ENCODE measurements around the gene GATAD2B.
"Not testable (repeated sequence)": the region's sequence is repeated elsewhere in the genome, so short reads cannot be mapped to it uniquely, and the experiment has no call there.

Gene GATAD2B

DNA sequence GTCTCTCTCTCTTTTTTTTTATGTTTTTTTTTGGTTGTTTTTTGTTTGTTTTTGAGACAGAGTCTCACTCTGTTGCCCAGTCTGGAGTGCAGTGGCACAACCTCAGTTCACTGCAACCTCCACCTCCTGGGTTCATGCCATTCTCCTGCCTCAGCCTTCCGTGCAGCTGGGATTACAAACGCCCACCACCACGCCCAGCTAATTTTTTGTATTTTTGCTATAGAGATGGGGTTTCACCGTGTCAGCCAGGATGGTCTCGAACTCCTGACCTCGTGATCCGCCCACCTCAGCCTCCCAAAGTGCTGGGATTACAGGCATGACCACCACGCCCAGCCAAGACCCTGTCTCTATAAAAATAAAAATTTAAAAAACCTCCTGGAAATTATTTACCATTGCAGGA, 88.8 kb downstream of the GATAD2B start:
- DNase-seq (ENCODE audit: low read depth), result not testable (repeated sequence)

- DNase-seq (ENCODE audit: low read depth), result no peak
Observed at GRCh38 chr1:153833171-153833570, 89.6 kb downstream of the GATAD2B start.

GRCh38 chr1:153832293-153832692, 90.5 kb downstream of the GATAD2B start:
- no peak for DNase-seq (ENCODE audit: low read depth)

GRCh38 chr1:153831026-153831425, 91.7 kb downstream of the GATAD2B start:
- no peak for DNase-seq (ENCODE audit: low read depth)

DNA sequence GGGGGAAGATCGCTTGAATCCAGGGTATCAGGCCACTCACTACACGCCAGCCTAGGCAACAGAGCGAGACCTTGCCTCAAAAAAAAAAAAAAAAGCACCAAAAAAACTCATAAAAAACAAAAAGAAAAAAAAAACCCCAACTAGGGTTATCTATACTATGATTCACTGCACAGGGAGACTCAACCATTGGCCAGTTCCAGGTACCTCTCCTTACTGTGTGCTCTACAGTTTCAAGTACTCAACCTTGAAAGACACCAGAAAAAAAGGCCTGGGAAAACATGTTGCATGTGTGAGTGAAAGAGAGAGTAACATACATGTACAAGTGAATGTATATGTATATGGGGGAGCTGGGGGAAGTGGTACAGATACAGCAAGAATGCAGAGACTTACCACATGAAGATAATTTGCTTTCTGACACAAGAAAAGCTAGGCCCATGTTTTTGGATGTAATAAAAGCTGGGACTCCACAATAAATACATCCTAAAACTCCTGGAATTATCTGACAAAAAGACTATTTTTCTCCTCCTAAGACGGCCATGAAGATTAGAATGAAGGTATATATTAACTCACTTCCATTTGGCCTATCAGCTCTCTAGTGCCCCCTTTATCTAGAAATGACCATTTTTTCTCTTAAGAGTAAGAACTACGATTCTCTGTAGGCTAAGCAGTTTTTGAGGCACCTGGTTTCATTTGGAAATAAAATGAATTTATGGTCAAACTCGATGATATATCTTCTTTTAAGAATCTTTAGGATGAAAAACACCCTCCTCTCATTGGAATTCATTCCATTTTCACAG, 95.4 kb downstream of the GATAD2B start:
- DNase-seq (ENCODE audit: low read depth), result no peak

GRCh38 chr1:153818876-153819275, 103.9 kb downstream of the GATAD2B start:
- no peak for DNase-seq (ENCODE audit: low read depth)

GRCh38 chr1:153816283-153816889, 106.4 kb downstream of the GATAD2B start:
- no peak for DNase-seq (ENCODE audit: low read depth)

DNA sequence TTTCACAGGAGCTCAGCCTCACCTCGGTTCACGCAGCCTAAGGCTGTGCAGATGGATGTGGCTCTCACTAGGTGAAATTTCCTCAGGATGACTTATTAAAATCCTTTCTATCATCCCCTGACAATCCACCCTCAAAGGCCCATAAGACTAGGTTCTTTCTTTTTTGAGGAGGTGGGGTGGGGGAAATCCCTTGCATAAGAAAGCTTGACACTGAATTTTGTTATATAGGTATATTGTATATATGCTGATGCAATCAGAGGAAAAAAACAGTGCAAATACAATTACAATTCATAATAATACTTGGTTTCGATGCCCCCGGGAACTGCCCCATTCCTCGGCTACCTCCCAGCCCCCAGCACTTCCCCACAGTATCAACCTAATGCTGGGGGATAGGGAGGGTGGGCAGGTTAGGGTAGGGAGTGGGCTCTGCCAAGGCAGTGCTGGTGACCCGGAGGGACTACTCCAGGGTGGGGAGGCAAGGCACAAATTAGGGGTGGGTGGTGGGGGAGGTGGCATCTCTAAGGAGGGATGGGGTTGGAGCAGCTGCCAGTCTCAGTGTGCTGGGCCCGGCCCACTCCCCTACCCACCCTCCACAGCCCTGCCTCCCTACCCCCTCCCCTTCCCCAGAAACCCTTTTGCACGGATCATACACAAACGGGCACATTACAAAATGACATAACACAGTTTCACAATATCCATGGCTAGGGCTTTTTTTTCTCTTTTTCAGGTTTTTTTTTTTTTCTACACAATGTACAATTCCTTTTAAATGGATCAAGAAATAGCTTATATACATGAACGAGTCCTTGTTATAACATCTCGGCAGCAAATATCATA, 116.7 kb downstream of the GATAD2B start:
- no peak for DNase-seq (ENCODE audit: low read depth)

- DNase-seq (ENCODE audit: low read depth), result peak; percentile 29
Observed at GRCh38 chr1:153805042-153805745, 117.6 kb downstream of the GATAD2B start.

GRCh38 chr1:153804112-153804511, 118.7 kb downstream of the GATAD2B start:
- DNase-seq (ENCODE audit: low read depth), result no peak

DNA sequence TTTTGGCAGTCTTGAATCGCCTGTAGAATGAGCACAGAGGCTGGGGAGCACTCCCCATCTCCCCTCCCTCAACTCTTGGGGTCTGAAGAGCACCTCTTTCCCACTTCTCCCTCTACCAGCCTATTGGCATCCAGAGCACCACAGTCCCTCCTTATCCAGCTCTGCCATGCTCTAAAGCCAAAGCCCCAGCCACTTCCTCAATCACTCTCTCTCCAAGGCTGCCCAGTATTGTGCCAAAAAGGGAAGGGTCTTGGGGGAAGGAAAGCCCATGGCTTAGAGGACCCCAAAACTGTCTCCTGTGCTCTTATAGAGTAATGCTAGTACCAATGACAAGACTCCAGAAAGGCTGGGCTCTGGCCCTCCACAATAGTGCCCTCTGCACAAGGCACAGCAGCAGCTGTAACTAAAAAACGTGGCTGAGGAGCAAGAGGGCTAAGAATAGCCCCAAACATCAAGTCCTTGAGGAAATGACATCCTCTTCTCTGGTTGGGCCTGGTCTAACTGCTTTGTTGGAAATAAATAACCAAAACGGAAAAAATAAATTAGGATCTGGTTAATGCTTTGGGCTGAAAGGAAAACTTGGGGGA, 119.2 kb downstream of the GATAD2B start:
- no peak for DNase-seq (ENCODE audit: low read depth)

GRCh38 chr1:153801786-153802697, 120.7 kb downstream of the GATAD2B start:
- DNase-seq (ENCODE audit: low read depth), result no peak

- DNase-seq (ENCODE audit: low read depth), result no peak
Observed at GRCh38 chr1:153801028-153801625, 121.6 kb downstream of the GATAD2B start.

DNA sequence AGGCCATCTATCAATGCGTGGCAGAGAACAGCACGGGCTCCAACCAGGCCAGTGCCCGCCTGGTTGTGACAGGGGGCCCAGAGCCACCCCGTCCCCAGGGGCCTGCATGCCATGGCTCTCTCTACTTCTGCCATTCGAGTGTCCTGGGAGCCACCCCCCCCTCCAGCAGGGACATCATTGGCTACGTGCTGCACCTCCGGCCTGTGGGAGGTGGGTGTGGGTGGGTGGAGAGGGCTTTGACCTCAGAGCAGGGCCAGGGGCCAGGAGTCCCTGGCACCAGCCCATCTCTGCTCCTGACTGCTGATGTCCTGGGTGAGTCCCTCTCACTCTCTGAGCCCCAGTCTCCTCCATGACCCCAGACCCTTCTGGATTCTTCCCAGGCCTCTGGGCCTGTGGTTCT, 122.3 kb downstream of the GATAD2B start:
- DNase-seq (ENCODE audit: low read depth), result no peak

- DNase-seq (ENCODE audit: low read depth), result no peak
Observed at GRCh38 chr1:153799566-153800465, 123.0 kb downstream of the GATAD2B start.

- no peak for DNase-seq (ENCODE audit: low read depth)
Observed at GRCh38 chr1:153799016-153799415, 123.8 kb downstream of the GATAD2B start.

DNA sequence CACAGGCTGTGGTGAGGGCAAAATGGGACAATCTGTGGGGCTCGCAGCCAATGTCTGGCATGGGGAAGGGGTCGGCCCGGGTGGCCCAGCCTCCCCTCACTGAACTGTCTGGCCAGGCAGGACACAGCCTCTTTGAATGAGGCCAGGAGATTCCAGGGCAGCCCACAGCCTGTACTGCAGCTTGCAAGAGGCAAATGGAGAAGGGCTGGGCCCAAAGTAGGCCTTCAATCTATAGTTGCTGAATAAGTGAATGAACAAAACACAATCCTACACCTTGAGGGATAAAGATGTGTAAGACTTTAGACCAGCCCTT, 124.3 kb downstream of the GATAD2B start:
- no peak for DNase-seq (ENCODE audit: low read depth)

GRCh38 chr1:153796786-153797659, 125.7 kb downstream of the GATAD2B start:
- peak; percentile 82 for DNase-seq (ENCODE audit: low read depth)

All from activated T-cell treated with anti-CD3 and anti-CD28 coated beads for 1 hour (primary cell).